ENCODE results near the gene CTSC.
"Not testable (repeated sequence)": the region's sequence is repeated elsewhere in the genome, so short reads cannot be mapped to it uniquely, and the experiment has no call there.

The CTSC gene

GRCh38 chr11:88246696-88247095, 90.8 kb downstream of the CTSC start:
- no peak overlapping the region for H3K4me3 ChIP-seq (ENCODE audit: control insufficient read depth, low read depth, low read length)
- DNase-seq (ENCODE audit: low read depth) = peak; percentile 76
- TF ChIP-seq, protein P1, sequence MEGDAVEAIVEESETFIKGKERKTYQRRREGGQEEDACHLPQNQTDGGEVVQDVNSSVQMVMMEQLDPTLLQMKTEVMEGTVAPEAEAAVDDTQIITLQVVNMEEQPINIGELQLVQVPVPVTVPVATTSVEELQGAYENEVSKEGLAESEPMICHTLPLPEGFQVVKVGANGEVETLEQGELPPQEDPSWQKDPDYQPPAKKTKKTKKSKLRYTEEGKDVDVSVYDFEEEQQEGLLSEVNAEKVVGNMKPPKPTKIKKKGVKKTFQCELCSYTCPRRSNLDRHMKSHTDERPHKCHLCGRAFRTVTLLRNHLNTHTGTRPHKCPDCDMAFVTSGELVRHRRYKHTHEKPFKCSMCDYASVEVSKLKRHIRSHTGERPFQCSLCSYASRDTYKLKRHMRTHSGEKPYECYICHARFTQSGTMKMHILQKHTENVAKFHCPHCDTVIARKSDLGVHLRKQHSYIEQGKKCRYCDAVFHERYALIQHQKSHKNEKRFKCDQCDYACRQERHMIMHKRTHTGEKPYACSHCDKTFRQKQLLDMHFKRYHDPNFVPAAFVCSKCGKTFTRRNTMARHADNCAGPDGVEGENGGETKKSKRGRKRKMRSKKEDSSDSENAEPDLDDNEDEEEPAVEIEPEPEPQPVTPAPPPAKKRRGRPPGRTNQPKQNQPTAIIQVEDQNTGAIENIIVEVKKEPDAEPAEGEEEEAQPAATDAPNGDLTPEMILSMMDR (IDR thresholded peaks at IDR 0.05; ENCODE audit: control insufficient read depth, insufficient read depth, low read depth, low read length, missing control alignments) = no peak

- not testable (repeated sequence) for H3K4me3 ChIP-seq (ENCODE audit: control insufficient read depth, low read depth, low read length); DNase-seq (ENCODE audit: low read depth)
These were observed 92.0 kb downstream of the CTSC start for GRCh38 chr11:88245576-88245975.

All from AG09309 (cell line).